Measurements from ENCODE around the gene TBC1D22A. TPM values are rescaled to one million over a fixed set of nuclear protein-coding genes. Genes with fewer than 3 reads are reported as not detected.

The TBC1D22A gene
- total and polyA plus RNA-seq, 10 of the 15 experiments (the other 5 are each of a cell fraction or from before 2014, with no cell fraction given): 0.63 to 44.7 (median 27.4) TPM

DNA sequence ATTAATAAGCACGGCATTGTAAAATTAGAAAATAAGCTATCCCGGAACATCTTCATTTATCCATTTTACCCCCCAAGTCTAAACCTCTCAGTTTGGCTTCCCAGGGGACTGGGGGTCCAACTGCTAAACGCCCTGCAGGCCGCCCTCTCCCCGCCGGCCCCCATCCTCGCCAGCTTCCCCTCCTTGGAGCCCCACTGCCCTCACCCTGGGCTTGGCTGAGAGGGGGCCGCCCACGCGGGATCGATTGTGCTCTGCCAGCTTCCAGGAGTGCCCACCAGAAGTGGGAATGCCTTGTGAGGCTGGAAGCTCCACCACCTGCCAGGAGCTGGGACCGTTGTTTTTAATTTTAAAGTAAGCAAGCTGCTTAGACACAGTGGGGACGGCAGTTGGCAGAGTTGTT, 353.5 kb downstream of the TBC1D22A start (continued):
- TF ChIP-seq, protein P1, sequence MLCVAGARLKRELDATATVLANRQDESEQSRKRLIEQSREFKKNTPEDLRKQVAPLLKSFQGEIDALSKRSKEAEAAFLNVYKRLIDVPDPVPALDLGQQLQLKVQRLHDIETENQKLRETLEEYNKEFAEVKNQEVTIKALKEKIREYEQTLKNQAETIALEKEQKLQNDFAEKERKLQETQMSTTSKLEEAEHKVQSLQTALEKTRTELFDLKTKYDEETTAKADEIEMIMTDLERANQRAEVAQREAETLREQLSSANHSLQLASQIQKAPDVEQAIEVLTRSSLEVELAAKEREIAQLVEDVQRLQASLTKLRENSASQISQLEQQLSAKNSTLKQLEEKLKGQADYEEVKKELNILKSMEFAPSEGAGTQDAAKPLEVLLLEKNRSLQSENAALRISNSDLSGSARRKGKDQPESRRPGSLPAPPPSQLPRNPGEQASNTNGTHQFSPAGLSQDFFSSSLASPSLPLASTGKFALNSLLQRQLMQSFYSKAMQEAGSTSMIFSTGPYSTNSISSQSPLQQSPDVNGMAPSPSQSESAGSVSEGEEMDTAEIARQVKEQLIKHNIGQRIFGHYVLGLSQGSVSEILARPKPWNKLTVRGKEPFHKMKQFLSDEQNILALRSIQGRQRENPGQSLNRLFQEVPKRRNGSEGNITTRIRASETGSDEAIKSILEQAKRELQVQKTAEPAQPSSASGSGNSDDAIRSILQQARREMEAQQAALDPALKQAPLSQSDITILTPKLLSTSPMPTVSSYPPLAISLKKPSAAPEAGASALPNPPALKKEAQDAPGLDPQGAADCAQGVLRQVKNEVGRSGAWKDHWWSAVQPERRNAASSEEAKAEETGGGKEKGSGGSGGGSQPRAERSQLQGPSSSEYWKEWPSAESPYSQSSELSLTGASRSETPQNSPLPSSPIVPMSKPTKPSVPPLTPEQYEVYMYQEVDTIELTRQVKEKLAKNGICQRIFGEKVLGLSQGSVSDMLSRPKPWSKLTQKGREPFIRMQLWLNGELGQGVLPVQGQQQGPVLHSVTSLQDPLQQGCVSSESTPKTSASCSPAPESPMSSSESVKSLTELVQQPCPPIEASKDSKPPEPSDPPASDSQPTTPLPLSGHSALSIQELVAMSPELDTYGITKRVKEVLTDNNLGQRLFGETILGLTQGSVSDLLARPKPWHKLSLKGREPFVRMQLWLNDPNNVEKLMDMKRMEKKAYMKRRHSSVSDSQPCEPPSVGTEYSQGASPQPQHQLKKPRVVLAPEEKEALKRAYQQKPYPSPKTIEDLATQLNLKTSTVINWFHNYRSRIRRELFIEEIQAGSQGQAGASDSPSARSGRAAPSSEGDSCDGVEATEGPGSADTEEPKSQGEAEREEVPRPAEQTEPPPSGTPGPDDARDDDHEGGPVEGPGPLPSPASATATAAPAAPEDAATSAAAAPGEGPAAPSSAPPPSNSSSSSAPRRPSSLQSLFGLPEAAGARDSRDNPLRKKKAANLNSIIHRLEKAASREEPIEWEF (IDR thresholded peaks at IDR 0.05; ENCODE audit: insufficient replicate concordance, low read depth, low read length): no peak
- TF ChIP-seq, protein P2, sequence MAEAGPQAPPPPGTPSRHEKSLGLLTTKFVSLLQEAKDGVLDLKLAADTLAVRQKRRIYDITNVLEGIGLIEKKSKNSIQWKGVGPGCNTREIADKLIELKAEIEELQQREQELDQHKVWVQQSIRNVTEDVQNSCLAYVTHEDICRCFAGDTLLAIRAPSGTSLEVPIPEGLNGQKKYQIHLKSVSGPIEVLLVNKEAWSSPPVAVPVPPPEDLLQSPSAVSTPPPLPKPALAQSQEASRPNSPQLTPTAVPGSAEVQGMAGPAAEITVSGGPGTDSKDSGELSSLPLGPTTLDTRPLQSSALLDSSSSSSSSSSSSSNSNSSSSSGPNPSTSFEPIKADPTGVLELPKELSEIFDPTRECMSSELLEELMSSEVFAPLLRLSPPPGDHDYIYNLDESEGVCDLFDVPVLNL (IDR thresholded peaks at IDR 0.05; ENCODE audit: low read depth, low read length): no peak
- no peak for TF ChIP-seq ZZZ3 (IDR thresholded peaks at IDR 0.05; ENCODE audit: control insufficient read depth, insufficient read length, low read depth)

DNA sequence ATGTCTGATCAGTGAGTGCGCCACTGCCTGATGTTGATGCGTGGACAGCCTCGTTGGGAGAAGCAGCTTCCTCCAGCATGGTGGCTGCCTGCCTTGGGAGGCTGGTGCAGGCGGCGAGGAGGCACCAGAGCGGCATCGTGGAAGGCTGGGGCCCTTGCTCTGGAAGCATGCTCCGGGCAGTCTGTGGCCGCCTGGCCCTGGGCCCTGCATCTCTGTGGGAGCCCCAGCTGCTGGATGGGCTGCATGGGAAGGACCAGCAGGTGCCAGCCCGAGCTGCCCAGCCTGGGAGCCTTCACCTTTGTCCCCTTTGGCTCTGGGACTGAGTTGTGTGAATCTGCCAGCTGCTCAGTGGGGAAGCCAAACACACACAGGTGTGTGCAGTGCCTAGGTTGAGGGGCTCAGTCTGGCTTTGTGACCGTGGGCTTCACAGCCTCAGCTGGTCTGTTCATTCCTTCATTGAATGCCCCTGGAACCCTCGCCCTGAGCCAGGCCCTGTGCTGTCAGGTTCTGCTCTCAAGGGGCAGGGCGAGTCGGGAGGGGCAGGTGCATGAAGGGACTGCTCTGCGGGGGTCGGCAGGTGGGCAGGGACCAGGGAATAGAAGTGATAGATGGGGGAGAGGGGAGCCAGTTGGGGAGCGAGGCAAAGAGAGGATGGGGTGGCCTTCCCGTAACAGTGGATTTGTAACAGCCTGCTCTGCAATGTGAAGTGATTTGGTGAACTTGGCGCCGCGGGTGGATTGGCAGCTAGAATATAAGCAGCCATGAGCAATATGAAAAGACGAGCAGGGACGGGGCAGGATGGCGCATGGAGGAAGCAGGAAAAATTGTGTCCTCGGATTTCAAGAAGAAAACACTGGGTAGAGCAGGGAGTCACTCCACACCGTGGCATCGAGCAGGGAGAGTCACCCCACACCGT, 354.2 kb downstream of the TBC1D22A start:
- no peaks in the 10 kb centered on the region for H4K20me1 ChIP-seq (ENCODE audit: control insufficient read depth, insufficient read depth)
- WGBS (ENCODE audit: insufficient coverage, insufficient replicate concordance, low lambda C conversion rate, missing lambda C conversion rate): over 99% methylated on average over 27 of the region's 28 CpGs
- H3K9ac ChIP-seq (ENCODE audit: control insufficient read depth, insufficient read depth, low read length): no peak overlapping the region
- no peak overlapping the region for H2AFZ ChIP-seq (ENCODE audit: control insufficient read depth, low read depth, low read length)
- intact Hi-C loops (cut with micrococcal nuclease; ENCODE audit: unreplicated experiment): no loop called here
- BruUV-seq (replicated peaks): no TSS peak
- ChIA-PET POLR2A (no interaction called here), CTCF (no interaction called here), SMC1A (ENCODE audit: uncharacterized antibody, unreplicated experiment) (no interaction called here), RAD21 (ENCODE audit: unreplicated experiment) (no interaction called here)
- no peak for ATAC-seq
- H3K9me3 ChIP-seq (replicated peaks; ENCODE audit: control insufficient read depth, insufficient read depth, low read length): no peaks in the 10 kb centered on the region
- TF ChIP-seq HDAC6 (IDR thresholded peaks at IDR 0.05; ENCODE audit: unreplicated experiment) (no peak), SREBF2 (IDR thresholded peaks at IDR 0.05; ENCODE audit: low read length) (no peak), RELA (IDR thresholded peaks at IDR 0.05; ENCODE audit: borderline replicate concordance, partially characterized antibody) (no peak), TBL1XR1 (IDR thresholded peaks at IDR 0.05; ENCODE audit: low read depth, low read length) (no peak), MTA2 (IDR thresholded peaks at IDR 0.05; ENCODE audit: low read depth) (no peak)
- TF ChIP-seq, protein P3, sequence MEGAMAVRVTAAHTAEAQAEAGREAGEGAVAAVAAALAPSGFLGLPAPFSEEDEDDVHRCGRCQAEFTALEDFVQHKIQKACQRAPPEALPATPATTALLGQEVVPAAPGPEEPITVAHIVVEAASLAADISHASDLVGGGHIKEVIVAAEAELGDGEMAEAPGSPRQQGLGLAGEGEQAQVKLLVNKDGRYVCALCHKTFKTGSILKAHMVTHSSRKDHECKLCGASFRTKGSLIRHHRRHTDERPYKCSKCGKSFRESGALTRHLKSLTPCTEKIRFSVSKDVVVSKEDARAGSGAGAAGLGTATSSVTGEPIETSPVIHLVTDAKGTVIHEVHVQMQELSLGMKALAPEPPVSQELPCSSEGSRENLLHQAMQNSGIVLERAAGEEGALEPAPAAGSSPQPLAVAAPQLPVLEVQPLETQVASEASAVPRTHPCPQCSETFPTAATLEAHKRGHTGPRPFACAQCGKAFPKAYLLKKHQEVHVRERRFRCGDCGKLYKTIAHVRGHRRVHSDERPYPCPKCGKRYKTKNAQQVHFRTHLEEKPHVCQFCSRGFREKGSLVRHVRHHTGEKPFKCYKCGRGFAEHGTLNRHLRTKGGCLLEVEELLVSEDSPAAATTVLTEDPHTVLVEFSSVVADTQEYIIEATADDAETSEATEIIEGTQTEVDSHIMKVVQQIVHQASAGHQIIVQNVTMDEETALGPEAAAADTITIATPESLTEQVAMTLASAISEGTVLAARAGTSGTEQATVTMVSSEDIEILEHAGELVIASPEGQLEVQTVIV (IDR thresholded peaks at IDR 0.05; ENCODE audit: borderline replicate concordance, partially characterized antibody): no peak
- no peak for FAIRE-seq
- H3K4me1 ChIP-seq (ENCODE audit: control insufficient read depth, insufficient read depth, low read length): no peaks in the 10 kb centered on the region
- no peaks in the 10 kb centered on the region for H3K27me3 ChIP-seq (replicated peaks in 1 of 2; ENCODE audit: control insufficient read depth in 2 of 2, insufficient read depth in 2 of 2, low read length in 1 of 2)
- DNase-seq (ENCODE audit: low read depth, low spot score): no peak
- H3K36me3 ChIP-seq (ENCODE audit: control insufficient read depth in 2 of 2, insufficient read depth in 2 of 2, low read length in 1 of 2): peaks cover 0 to 4% of the 10 kb centered on the region in 2 experiments; a peak in 2 of 4 replicates
- no peak overlapping the region for H3K4me2 ChIP-seq (ENCODE audit: control insufficient read depth, insufficient read depth)
- in situ Hi-C loops (cut with MboI): no loop called here
- no peaks in the 10 kb centered on the region for H3K79me2 ChIP-seq (ENCODE audit: control insufficient read depth, insufficient read depth, low read length)
- no peak overlapping the region for H3K27ac ChIP-seq (ENCODE audit: control insufficient read depth, insufficient read depth)
- H3K4me3 ChIP-seq: no peak overlapping the region

Measured in GM12878 (cell line).